PFSK-1 (cell line): ENCODE measurements around the gene ADAM23.

Experiments
- FOXP2 ChIP-seq: optimal IDR thresholded peaks from 2 replicates; pipeline ENCODE3; 2011; ENCODE audit warnings: borderline replicate concordance, control low read depth, inconsistent platforms; ENCODE audit not compliant: insufficient read depth; ENCODE audit errors: extremely low read length, extremely low read depth
- POLR2AphosphoS5 ChIP-seq: IDR thresholded peaks from 2 replicates; pipeline ENCODE4 v1.6.1; 2012; ENCODE audit warnings: low read depth, mild to moderate bottlenecking, control low read depth, low read length, moderate library complexity
- REST ChIP-seq, 2 experiments: IDR thresholded peaks; 2 replicates each; pipeline versions ENCODE4 v1.6.1 to v1.8.0; 2011 to 2012; ENCODE audit warnings: low read depth in 2 of 2, low read length in 2 of 2, control low read depth in 1 of 2, inconsistent platforms in 1 of 2, mild to moderate bottlenecking in 1 of 2, moderate library complexity in 1 of 2; ENCODE audit not compliant: insufficient read depth in 1 of 2
- SIN3A ChIP-seq: IDR thresholded peaks from 2 replicates; pipeline ENCODE4 v1.6.1; 2012; ENCODE audit warnings: mild to moderate bottlenecking, low read length, moderate library complexity, borderline replicate concordance; ENCODE audit not compliant: insufficient read depth
- TAF1 ChIP-seq: IDR thresholded peaks from 2 replicates; pipeline ENCODE4 v1.6.1; 2012; ENCODE audit warnings: low read length, control low read depth, borderline replicate concordance; ENCODE audit not compliant: insufficient read depth

ADAM23 gene

DNA sequence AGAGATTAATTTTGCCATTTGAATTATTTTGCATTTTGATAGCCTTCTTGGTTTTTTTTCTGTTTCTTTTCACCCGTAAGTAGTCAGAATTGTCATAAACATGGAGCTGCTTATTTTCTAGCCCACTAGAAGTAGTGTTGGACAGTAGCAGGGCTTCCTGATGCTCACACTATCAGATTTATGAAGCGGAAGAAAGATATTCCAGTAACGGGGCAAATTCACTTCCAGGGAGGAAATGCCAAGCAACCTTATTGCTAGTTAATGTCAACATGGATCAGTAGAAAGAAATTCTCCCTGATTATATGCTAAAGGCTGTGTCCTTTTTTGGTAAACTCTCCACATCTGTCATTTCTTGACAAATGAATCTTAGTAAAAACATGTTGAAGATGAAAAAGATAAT, 19.2 kb upstream of the ADAM23 start:
- TF ChIP-seq FOXP2: no peak
- no peak for TF ChIP-seq TAF1
- no peak for TF ChIP-seq SIN3A

DNA sequence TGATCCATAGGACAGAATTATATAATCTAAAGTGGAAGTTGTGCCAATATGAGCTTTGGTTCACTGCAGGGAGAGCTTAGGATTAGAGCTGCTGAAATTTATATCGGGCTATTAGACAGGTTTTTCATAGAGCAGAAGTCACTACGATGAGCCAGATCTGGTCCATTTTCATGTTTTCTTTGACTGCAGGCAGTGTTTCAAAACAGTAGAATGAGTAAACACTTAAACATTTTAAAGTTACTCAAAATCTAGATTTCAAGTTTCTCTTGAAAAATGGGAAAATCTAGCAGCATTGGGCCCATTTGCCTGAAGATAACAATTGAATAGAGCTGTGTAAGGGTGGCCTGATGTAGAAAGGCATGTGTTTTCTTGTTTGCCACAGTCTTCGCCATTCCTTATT, 14.5 kb upstream of the ADAM23 start:
- TF ChIP-seq REST (IDR thresholded peaks at IDR 0.05; ENCODE audit: insufficient read depth in 1 of 2, low read depth in 2 of 2, low read length in 2 of 2): no peak
- no peak for TF ChIP-seq FOXP2
- TF ChIP-seq TAF1: no peak
- no peak for TF ChIP-seq SIN3A

GRCh38 chr2:206430452-206430851, 12.9 kb upstream of the ADAM23 start:
- TF ChIP-seq SIN3A (no peak), FOXP2 (no peak), POLR2AphosphoS5 (no peak), TAF1 (no peak), REST (IDR thresholded peaks at IDR 0.05; ENCODE audit: insufficient read depth in 1 of 2, low read depth in 2 of 2, low read length in 2 of 2) (no peak)

GRCh38 chr2:206431439-206431838, 11.9 kb upstream of the ADAM23 start:
- TF ChIP-seq FOXP2: no peak
- no peak for TF ChIP-seq TAF1

DNA sequence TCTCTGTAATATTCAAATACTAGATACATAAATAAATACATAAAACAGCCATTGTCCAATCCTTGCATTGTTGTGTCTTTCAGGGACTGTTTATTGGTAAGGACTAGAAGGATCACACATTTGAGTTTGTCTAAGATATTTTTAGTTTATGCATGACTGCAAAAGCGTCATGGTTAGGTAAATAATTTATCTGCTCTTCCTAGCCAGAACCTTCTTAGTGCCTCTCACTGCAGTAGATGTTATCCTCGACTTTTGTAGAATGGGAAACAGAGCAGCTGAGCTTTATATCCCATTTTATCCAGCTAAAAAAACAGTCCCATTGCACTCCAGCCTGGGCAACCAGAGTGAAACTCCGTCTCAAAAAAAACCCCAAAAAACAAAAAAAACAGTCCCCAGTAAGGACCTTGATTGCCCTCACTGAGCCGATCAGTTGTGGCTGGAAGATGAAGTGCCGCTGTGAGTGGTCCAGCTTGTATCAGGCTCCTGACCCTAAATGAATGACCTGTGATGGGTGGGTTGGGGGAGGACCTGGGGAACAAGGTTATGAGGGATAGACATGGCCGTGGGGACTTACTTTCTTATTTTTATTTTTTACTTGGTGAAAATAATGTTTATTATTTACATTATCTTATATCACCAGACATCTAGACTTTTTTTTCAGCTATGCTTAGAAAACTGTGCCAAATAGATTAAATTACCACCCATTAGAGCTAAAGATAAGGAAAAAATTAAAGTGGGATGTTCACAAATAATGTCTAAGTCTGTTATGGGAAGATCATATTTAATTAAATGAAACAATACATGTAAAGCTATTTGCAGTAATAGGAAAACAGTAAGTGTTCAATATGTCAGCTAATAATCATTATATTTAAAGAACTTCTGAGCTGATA, 10.9 kb upstream of the ADAM23 start:
- no peak for TF ChIP-seq REST (IDR thresholded peaks at IDR 0.05; ENCODE audit: insufficient read depth in 1 of 2, low read depth in 2 of 2, low read length in 2 of 2)
- no peak for TF ChIP-seq POLR2AphosphoS5
- no peak for TF ChIP-seq SIN3A
- no peak for TF ChIP-seq FOXP2
- no peak for TF ChIP-seq TAF1

- TF ChIP-seq SIN3A (no peak), FOXP2 (no peak), TAF1 (no peak)
These were observed 10.1 kb upstream of the ADAM23 start for GRCh38 chr2:206433190-206433589.

DNA sequence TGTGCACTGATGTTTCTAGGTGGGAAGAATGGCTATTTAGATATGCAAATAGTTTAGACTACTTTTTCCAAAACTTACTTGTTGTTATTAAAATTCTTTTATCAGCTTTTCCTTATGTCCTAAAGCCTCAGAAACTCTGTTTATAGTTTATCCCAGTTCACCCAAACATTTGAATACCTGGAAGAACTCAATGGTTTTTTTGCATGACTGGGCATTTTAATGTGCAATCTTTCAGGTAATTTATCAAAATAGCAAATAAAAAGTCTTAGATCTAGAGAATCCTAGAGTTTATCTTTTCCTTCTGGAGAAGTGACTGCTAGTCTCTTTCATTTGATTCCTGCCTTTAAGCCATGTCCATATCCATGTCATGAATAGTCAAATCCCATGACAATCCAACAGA, 9.6 kb upstream of the ADAM23 start:
- TF ChIP-seq FOXP2 (no peak), TAF1 (no peak), SIN3A (no peak), POLR2AphosphoS5 (no peak), REST (IDR thresholded peaks at IDR 0.05; ENCODE audit: insufficient read depth in 1 of 2, low read depth in 2 of 2, low read length in 2 of 2) (no peak)
